ENCODE data around the gene LAMA4.

LAMA4 gene

GRCh38 chr6:112173221-112173804 is 81.1 kb downstream of the LAMA4 start:
- TF ChIP-seq POLR2AphosphoS5 (IDR thresholded peaks at IDR 0.05; ENCODE audit: low read depth, low read length) (no peak), POLR2A (IDR thresholded peaks at IDR 0.05; ENCODE audit: low read depth, low read length) (no peak), POU2F2 (IDR thresholded peaks at IDR 0.05; ENCODE audit: low read depth, low read length) (no peak), TAF1 (IDR thresholded peaks at IDR 0.05; ENCODE audit: low read depth, low read length) (no peak), SPI1 (IDR thresholded peaks at IDR 0.05; ENCODE audit: low read depth, low read length) (no peak), PAX5 (IDR thresholded peaks at IDR 0.05; ENCODE audit: insufficient read depth, low read length, severe bottlenecking) (no peak)
- FAIRE-seq (no peak), DNase-seq (ENCODE audit: insufficient read length, low spot score) (no peak)

DNA sequence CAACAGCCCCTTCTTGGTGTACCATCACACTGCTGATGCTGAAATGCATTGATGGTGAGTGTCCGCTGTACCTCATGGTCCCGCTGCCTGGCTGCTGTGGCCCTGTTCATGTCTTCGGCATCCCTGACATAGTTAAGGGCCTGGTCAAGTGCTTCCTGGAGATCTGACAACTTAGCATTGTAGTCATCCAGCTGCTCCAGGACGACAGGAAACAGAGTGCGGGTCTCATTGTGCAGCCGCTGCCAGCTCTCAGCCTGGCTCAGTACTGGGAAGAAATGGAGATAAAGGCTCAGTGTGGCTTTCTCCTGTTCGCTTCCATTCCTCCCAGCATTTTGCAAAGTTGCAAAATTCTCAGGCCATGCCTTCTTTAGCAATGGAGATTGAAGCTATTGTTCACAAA is 81.8 kb downstream of the LAMA4 start:
- TF ChIP-seq TAF1 (IDR thresholded peaks at IDR 0.05; ENCODE audit: low read depth, low read length), result no peak
- TF ChIP-seq POU2F2 (IDR thresholded peaks at IDR 0.05; ENCODE audit: low read depth, low read length), result no peak
- no peak for TF ChIP-seq POLR2A (IDR thresholded peaks at IDR 0.05; ENCODE audit: low read depth, low read length)
- TF ChIP-seq PAX5 (IDR thresholded peaks at IDR 0.05; ENCODE audit: insufficient read depth, low read length, severe bottlenecking), result no peak
- TF ChIP-seq POLR2AphosphoS5 (IDR thresholded peaks at IDR 0.05; ENCODE audit: low read depth, low read length), result no peak
- TF ChIP-seq SPI1 (IDR thresholded peaks at IDR 0.05; ENCODE audit: low read depth, low read length), result no peak
- DNase-seq (ENCODE audit: insufficient read length, low spot score) (no peak), FAIRE-seq (no peak)

DNA sequence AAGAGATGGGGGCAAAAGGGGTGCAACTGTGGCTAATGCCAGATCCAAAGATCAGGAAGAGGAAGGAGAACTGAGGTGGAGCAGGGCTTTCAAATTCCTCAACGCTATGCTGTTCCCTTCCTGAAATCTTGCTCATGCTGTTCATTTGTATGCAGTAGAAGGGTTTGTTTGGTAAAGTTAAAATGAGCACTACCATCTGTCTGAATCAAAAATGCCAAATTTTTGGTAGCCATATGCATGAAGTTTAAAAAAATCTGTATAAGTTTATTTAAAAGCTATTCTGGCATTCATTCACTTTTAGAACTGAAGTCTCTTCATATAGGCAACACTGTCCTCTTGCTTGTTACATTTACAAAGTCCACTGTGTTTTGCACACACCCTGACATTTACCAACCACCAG is 84.8 kb downstream of the LAMA4 start:
- TF ChIP-seq SPI1 (IDR thresholded peaks at IDR 0.05; ENCODE audit: low read depth, low read length) (no peak), POLR2AphosphoS5 (IDR thresholded peaks at IDR 0.05; ENCODE audit: low read depth, low read length) (no peak), PAX5 (IDR thresholded peaks at IDR 0.05; ENCODE audit: insufficient read depth, low read length, severe bottlenecking) (no peak)
- no peak for DNase-seq (ENCODE audit: insufficient read length, low spot score)
- no peak for FAIRE-seq

- FAIRE-seq (peak; percentile 75), DNase-seq (ENCODE audit: insufficient read length, low spot score) (peak; percentile 39)
Observed at GRCh38 chr6:112163295-112164257, 90.8 kb downstream of the LAMA4 start.

DNA sequence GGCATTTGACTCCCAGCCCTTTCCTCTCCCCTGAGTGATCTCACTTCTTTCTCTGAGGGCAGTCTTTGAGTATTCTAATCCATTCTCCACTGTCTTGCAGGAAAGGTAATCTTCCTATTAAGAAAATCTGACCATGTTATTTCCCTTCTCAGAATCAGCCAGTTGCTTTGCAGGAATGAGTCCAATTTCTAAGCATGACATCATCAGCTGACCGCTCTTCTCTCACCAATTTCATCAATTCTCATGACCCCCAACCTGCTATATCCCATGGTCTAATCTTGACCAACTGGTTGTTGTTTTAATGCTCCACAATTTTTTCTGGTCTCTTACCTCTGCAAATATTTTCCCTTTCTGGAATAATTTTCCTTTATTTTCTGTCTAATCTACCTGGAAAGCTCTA is 93.6 kb downstream of the LAMA4 start:
- DNase-seq (ENCODE audit: insufficient read length, low spot score) (no peak), FAIRE-seq (no peak)
- TF ChIP-seq PAX5 (IDR thresholded peaks at IDR 0.05; ENCODE audit: insufficient read depth, low read length, severe bottlenecking), result no peak
- no peak for TF ChIP-seq TAF1 (IDR thresholded peaks at IDR 0.05; ENCODE audit: low read depth, low read length)

More at GRCh38 chr6:112163295-112164257, 90.8 kb downstream of the LAMA4 start:
- no peak for TF ChIP-seq POLR2A (IDR thresholded peaks at IDR 0.05; ENCODE audit: low read depth, low read length)
- no peak for TF ChIP-seq SPI1 (IDR thresholded peaks at IDR 0.05; ENCODE audit: low read depth, low read length)
- TF ChIP-seq POU2F2 (IDR thresholded peaks at IDR 0.05; ENCODE audit: low read depth, low read length), result no peak
- TF ChIP-seq TAF1 (IDR thresholded peaks at IDR 0.05; ENCODE audit: low read depth, low read length), result no peak
- TF ChIP-seq PAX5 (IDR thresholded peaks at IDR 0.05; ENCODE audit: insufficient read depth, low read length, severe bottlenecking), result no peak
- TF ChIP-seq POLR2AphosphoS5 (IDR thresholded peaks at IDR 0.05; ENCODE audit: low read depth, low read length), result no peak

DNA sequence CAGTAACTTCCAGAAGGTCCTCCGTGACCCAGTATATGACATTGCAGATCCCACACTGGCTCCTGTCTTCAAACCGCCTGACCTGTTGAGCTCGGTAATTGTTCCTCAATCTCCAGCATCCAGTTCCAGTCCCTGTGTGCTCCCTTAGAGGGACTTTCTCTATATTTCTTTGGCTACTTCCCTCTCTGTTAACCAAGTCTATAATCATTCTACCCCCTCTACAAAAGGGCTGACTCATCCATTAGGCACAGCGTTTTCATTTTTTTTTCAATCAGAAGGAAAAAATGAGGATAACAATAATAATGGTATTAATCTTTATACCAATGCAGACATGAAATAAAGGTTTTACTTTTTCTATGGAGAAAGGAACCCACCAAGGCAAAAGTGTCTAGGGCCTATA is 97.7 kb downstream of the LAMA4 start:
- no peak for DNase-seq (ENCODE audit: insufficient read length, low spot score)
- FAIRE-seq, result no peak
- TF ChIP-seq SPI1 (IDR thresholded peaks at IDR 0.05; ENCODE audit: low read depth, low read length), result no peak
- TF ChIP-seq TAF1 (IDR thresholded peaks at IDR 0.05; ENCODE audit: low read depth, low read length), result no peak
- TF ChIP-seq POLR2AphosphoS5 (IDR thresholded peaks at IDR 0.05; ENCODE audit: low read depth, low read length), result no peak
- no peak for TF ChIP-seq POU2F2 (IDR thresholded peaks at IDR 0.05; ENCODE audit: low read depth, low read length)

DNA sequence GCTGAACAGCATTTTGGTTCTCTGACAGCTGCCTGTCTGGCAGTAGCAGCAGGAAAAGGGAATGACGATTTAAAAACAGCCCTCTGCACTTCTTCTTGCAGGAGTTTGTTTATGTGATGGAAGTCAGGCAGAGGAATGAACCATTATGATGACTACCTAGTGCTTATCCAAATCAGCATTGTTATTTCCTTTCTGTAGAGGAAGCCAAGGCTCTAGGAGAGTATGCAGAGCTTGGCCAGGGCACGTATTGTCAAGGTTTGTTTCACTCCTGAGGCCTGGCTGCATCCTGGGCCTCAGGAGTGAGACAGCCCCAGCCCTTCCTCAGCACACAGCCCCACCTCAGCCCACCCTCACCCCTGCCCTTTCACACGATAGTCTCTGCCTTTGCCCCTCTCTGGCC is 98.5 kb downstream of the LAMA4 start:
- DNase-seq (ENCODE audit: insufficient read length, low spot score) (no peak), FAIRE-seq (no peak)
- TF ChIP-seq POLR2A (IDR thresholded peaks at IDR 0.05; ENCODE audit: low read depth, low read length) (no peak), POU2F2 (IDR thresholded peaks at IDR 0.05; ENCODE audit: low read depth, low read length) (no peak), PAX5 (IDR thresholded peaks at IDR 0.05; ENCODE audit: insufficient read depth, low read length, severe bottlenecking) (no peak), POLR2AphosphoS5 (IDR thresholded peaks at IDR 0.05; ENCODE audit: low read depth, low read length) (no peak), TAF1 (IDR thresholded peaks at IDR 0.05; ENCODE audit: low read depth, low read length) (no peak), SPI1 (IDR thresholded peaks at IDR 0.05; ENCODE audit: low read depth, low read length) (no peak)

DNA sequence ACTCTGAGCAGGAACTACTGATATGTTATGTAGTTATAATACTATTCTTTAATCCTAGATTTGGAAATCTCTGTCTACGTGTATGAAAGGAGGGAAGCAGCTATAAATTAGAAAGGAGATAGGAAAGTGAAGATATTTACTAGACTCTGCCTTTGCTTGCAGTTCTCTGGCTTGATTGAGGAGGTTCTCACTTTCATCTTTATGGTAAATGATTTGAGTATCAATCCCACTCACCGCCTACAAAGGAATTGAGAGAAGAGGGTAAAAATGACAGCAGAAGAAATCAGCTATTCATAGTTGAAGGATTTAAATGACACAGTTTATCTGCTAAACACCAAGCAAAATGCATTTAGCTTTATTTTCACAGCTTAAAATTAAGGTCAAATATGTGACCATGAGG is 99.7 kb downstream of the LAMA4 start:
- TF ChIP-seq POLR2AphosphoS5 (IDR thresholded peaks at IDR 0.05; ENCODE audit: low read depth, low read length), result no peak
- no peak for TF ChIP-seq SPI1 (IDR thresholded peaks at IDR 0.05; ENCODE audit: low read depth, low read length)
- TF ChIP-seq POU2F2 (IDR thresholded peaks at IDR 0.05; ENCODE audit: low read depth, low read length), result no peak
- no peak for TF ChIP-seq POLR2A (IDR thresholded peaks at IDR 0.05; ENCODE audit: low read depth, low read length)
- no peak for TF ChIP-seq PAX5 (IDR thresholded peaks at IDR 0.05; ENCODE audit: insufficient read depth, low read length, severe bottlenecking)
- TF ChIP-seq TAF1 (IDR thresholded peaks at IDR 0.05; ENCODE audit: low read depth, low read length), result no peak
- no peak for DNase-seq (ENCODE audit: insufficient read length, low spot score)
- no peak for FAIRE-seq

GRCh38 chr6:112153926-112154607 is 100.3 kb downstream of the LAMA4 start:
- TF ChIP-seq POLR2A (IDR thresholded peaks at IDR 0.05; ENCODE audit: low read depth, low read length) (no peak), PAX5 (IDR thresholded peaks at IDR 0.05; ENCODE audit: insufficient read depth, low read length, severe bottlenecking) (no peak), TAF1 (IDR thresholded peaks at IDR 0.05; ENCODE audit: low read depth, low read length) (no peak), POLR2AphosphoS5 (IDR thresholded peaks at IDR 0.05; ENCODE audit: low read depth, low read length) (no peak), SPI1 (IDR thresholded peaks at IDR 0.05; ENCODE audit: low read depth, low read length) (no peak), POU2F2 (IDR thresholded peaks at IDR 0.05; ENCODE audit: low read depth, low read length) (no peak)
- DNase-seq (ENCODE audit: insufficient read length, low spot score) (no peak), FAIRE-seq (no peak)
